HG03025 (cell line): ENCODE measurements around the gene AQP5.

ENCODE experiments used
- ATAC-seq: cut with Tn5 transposase; IDR thresholded peaks from one replicate; pipeline ENCODE4 v1.9.1; 2021; ENCODE audit warnings: mild to moderate bottlenecking, moderate library complexity; ENCODE audit not compliant: unreplicated experiment, low FRiP score

The AQP5 gene

DNA sequence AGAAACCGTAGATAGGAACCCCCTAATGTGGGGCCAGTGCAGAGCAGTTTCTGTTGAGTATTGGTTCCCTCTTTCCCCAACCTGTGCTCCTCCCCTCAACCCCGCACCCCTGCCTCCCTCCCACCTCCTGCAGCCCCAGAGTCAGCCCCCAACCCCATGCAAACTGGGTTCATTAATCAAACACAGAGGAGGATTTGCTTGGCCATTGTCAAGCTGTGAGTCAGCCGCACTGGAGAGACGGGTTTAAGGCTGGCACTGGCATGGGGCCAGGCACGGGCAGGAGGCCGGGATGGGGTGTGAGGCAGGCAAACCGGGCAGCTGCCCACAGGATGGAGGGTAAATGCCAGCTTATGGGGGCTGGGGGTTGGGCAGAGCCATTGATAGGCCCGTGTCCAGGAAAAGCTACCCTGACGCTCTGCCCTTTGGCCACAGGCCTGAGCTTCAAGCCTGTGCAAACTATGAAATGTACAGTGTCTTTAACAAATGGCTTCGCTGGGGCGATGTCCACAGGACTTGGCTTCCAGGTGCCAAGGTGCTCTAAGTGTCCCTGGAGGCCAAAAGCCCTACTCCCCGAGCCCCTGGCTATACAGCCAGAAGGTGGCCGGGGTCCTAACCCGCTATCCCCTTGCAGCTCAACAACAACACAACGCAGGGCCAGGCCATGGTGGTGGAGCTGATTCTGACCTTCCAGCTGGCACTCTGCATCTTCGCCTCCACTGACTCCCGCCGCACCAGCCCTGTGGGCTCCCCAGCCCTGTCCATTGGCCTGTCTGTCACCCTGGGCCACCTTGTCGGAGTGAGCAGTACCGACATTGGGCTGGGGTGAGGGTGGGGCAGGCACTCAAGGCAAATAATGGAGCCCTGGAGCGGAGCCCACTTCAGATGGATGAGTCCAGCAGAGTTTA lies 1.4 kb downstream of the AQP5 start:
- no peak for ATAC-seq

- no peak for ATAC-seq
These were observed 2.5 kb downstream of the AQP5 start for GRCh38 chr12:49963976-49964815.

DNA sequence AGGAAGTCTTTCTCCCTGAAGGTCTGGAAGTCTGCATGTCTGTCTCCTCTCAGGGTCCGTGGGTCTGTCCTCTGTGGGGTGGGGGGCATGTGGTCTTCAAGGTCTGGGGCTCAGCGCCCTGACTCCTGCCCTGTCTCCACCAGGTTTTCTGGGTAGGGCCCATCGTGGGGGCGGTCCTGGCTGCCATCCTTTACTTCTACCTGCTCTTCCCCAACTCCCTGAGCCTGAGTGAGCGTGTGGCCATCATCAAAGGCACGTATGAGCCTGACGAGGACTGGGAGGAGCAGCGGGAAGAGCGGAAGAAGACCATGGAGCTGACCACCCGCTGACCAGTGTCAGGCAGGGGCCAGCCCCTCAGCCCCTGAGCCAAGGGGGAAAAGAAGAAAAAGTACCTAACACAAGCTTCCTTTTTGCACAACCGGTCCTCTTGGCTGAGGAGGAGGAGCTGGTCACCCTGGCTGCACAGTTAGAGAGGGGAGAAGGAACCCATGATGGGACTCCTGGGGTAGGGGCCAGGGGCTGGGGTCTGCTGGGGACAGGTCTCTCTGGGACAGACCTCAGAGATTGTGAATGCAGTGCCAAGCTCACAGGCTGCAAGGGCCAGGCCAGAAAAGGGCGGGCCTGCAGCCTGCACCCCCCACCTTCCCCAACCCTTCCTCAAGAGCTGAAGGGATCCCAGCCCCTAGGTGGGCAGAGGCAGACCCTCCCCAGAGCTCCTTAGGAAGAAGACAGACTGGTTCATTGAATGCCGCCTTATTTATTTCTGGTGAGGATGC lies 3.4 kb downstream of the AQP5 start:
- no peak for ATAC-seq

DNA sequence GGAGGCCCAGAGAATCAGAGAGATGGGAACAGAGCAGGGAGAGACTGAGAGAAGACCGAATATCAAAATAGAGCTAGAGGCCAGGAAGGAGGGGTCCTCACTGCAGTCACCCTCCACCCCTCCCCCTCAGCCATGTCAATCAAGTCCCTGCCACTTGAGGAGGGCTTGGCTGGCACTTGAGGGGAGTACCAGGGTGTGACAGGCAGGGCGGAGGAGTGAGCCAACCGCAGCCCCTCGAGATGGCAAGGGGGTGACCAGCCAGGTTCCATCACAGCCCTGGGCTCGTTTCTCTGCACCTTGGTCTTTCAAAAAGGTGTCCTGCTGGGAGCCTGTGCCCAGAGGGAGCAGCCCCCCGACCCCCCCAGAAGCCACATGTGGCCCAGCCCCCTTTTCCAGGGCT lies 4.2 kb downstream of the AQP5 start:
- ATAC-seq: no peak

DNA sequence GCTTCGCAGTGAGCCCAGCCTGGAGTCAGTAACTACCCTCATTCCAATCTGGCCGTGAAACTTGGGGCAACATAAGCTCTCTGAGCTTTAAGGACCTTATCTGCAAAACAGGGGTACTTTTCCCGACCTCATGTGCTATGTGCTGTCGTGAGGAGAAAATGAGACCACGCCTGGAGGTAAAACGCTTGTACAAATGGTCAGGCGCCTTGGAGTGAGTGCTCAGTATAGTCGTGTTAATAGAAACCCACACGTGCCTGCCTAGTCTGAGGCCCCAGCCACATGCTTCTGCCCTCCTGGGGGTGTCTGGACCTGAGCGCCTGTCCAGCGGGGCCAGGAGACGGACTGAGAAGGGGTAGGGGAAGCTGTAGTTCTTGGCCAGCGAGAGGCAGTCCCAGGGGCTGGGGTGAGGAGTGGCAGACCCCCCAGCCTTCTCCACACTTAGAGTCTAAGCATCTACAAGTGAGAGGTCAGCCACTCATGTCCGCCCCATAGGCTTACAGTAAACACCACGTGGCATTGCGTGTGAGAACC lies 4.9 kb downstream of the AQP5 start:
- no peak for ATAC-seq

GRCh38 chr12:49967042-49967776 lies 5.5 kb downstream of the AQP5 start:
- no peak for ATAC-seq

DNA sequence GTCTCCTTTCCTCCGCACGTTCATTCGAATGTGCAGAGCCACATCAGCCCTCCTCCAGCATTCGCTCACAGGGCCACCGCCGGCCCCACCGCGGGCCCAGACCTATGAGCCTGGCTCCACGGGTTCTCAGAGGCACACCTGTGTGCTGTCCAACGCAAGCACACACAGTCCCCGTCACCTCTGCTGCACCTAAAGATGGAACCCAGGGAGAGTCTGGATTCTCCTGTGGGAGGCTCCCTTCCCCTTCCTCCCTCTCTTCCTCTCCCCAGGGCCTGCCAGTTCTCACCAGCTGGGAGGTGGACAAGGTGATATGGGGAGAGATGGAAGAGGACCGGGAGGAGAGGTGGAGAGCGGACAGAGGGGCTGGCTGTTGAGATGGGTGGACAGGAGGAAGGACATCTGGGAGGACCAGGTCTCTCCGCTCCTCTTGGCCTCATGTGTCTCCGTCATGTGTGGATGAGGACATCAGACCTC lies 6.1 kb downstream of the AQP5 start:
- no peak for ATAC-seq

GRCh38 chr12:49968471-49968870 lies 6.8 kb downstream of the AQP5 start:
- ATAC-seq: no peak

DNA sequence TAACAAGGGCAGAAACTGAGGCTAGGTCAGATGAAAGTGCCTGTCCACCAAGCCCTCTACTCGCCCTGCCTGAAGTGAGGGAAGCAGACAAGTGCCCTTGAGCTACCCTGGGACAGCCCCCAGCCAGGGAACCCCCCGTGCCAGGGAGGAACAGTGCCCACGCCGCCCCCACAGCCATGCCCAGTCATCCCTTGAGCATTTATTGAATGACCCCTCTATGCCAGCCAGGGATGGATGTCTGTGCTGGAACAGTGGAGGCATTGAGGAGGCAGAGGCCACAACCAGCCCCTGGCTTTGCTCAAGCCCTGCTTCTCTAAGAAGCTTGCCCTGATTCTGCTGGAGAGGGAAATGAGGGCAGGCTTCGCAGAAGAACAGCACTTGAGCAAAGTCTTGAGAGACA lies 7.4 kb downstream of the AQP5 start:
- no peak for ATAC-seq

DNA sequence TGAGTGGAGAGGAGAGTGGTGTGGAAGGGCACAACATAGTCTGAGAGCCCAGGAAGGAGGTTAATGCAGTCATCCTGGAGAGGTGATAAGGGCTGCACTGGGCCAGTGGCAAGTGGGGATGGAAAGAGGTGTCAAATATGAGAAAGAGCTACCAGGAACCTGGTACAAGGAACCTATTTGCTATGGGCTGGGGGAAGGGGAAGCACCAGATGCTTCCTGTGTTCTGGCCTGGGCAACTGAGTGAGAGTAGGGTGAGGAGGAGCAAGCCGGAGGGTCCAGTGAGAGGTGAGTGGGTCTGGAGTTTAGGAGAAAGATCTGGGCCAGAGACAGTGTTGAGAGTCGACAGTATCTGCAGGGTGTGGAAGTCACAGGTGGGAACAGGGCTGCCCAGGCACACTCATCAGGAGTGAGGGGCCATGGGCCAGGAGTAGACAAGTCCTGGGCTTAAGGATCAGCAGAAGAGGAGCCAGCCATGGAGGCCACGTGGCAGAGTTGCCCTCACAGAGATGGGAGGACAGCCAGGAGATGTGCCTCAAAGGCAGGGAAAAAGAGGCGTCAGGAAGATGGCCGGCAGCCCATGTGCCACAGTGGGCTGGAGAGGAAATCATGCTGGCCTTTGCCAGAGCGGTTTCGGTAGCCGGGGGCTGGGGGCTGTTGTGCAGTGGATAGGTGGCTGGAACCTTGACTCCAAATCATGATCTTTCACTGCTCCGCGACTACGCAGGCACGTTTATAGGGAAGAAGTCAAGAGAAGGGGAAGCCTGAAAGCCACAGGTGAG lies 8.2 kb downstream of the AQP5 start:
- ATAC-seq: no peak

GRCh38 chr12:49970658-49971057 lies 9.0 kb downstream of the AQP5 start:
- ATAC-seq: no peak

GRCh38 chr12:49971141-49971540 lies 9.5 kb downstream of the AQP5 start:
- no peak for ATAC-seq

- ATAC-seq: no peak
These were observed 10.5 kb downstream of the AQP5 start for GRCh38 chr12:49972129-49972528.

DNA sequence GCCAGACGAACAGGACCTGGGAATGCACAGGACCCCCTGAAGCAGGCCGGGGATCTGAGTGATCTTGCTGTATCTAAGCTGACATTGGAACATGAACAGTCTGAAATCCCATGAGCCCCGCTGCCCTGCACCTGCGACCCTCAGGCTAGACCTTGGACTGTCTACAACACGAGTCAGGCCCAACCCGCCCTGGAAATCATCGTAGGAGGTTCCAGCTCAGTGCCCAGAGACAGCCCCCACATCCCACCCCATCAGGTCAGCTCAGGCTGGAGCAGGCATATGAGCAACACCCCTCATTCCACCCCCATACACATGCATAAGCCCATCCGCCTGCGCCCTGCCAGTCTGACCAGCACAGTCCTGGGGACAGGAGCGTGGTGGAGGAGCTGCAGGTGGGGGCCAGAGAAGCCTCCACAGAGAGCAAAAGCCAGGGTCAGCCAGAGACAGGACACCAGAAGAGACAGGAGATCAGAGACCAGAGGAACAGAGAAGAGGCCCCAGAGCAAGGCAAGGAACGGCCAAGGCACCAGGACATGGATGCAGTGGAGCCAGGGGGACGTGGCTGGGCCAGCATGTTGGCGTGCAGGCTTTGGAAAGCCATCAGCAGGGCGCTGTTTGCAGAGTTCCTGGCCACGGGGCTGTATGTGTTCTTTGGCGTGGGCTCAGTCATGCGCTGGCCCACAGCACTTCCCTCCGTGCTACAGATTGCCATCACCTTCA lies 11.1 kb downstream of the AQP5 start, which contains the start of gene AQP6:
Gene AQP6, plus strand, starts transcription at position 307 of the 720 bp plus-strand sequence. Its CDS starts 227 bp downstream, at position 534.
- ATAC-seq: no peak

DNA sequence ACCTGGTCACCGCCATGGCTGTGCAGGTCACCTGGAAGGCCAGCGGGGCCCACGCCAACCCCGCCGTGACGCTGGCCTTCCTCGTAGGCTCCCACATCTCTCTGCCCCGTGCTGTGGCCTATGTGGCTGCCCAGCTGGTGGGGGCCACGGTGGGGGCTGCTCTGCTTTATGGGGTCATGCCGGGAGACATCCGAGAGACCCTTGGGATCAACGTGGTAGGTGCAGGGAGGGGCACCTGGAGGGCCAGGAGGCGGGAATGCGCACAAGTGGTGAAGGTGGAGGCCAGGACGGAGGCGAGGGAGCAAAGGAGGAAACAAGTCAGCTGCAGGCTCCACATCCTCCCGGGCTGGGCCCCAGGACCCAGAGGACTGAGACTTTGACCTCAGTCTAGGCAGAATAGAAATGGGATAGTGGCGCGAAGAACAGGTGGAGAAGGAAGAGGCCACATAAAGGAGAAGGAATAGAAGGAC lies 11.7 kb downstream of the AQP5 start:
- no peak for ATAC-seq

- ATAC-seq: no peak
These were observed 12.6 kb downstream of the AQP5 start for GRCh38 chr12:49974231-49974675.

GRCh38 chr12:49974677-49975317 lies 13.1 kb downstream of the AQP5 start:
- ATAC-seq: no peak
